Measurements from ENCODE around the gene CHPF2.

CHPF2 gene

DNA sequence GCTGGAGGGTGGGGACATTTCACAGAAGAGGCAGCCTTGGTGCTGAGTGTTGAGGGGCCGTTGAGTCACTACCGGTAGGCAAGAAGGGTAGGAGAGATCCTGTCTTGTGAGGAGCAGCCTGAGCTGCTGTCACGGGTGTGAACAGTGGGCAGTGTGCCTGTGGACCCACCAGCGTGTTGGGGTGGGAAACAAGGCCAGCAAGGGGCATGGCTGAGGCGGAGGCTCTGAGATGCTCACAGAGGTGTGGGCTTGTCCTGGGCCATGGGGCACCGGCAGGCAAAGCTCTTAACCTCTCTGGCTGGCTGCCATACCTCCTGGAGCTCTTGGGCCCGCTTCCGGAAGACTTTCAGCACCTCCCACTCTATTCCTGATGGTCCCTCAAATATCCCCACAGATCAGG is 49.8 kb downstream of the CHPF2 start:
- Histone ChIP-seq H3K79me2 (ENCODE audit: insufficient read depth, low read length) (no peaks in the 10 kb centered on the region), H3K36me3 (ENCODE audit: insufficient read depth, low read length) (no peaks in the 10 kb centered on the region), H3K4me2 (ENCODE audit: insufficient read depth, low read length) (no peak overlapping the region), H3K9me3 (ENCODE audit: insufficient read depth, low read length, severe bottlenecking) (no peaks in the 10 kb centered on the region), H3K4me3 (ENCODE audit: low read depth in 1 of 2, low read length in 2 of 2) (no peak overlapping the region), H3K27me3 (ENCODE audit: insufficient read depth, low read length, poor library complexity) (peaks cover 44% of the 10 kb centered on the region), H3K27ac (ENCODE audit: low read length) (no peak overlapping the region), H2AFZ (ENCODE audit: low read depth, low read length) (no peak overlapping the region), H4K20me1 (ENCODE audit: insufficient read depth, low read length) (0 out of 2 replicates have a peak, but pooled peaks cover 3% of the 10 kb centered on the region), H3K9ac (ENCODE audit: low read depth, low read length) (no peak overlapping the region), H3K4me1 (ENCODE audit: insufficient read depth, low read length) (peaks cover 3% of the 10 kb centered on the region; the same call in 1 of the 2 replicates)
- ATAC-seq (ENCODE audit: insufficient read depth, low read depth) (no peak), DNase-seq (no peak)
- TF ChIP-seq EZH2 (IDR thresholded peaks at IDR 0.05; ENCODE audit: borderline replicate concordance, low read depth, low read length, severe bottlenecking), result no peak
- TF ChIP-seq, protein P1, sequence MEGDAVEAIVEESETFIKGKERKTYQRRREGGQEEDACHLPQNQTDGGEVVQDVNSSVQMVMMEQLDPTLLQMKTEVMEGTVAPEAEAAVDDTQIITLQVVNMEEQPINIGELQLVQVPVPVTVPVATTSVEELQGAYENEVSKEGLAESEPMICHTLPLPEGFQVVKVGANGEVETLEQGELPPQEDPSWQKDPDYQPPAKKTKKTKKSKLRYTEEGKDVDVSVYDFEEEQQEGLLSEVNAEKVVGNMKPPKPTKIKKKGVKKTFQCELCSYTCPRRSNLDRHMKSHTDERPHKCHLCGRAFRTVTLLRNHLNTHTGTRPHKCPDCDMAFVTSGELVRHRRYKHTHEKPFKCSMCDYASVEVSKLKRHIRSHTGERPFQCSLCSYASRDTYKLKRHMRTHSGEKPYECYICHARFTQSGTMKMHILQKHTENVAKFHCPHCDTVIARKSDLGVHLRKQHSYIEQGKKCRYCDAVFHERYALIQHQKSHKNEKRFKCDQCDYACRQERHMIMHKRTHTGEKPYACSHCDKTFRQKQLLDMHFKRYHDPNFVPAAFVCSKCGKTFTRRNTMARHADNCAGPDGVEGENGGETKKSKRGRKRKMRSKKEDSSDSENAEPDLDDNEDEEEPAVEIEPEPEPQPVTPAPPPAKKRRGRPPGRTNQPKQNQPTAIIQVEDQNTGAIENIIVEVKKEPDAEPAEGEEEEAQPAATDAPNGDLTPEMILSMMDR (IDR thresholded peaks at IDR 0.05; ENCODE audit: borderline replicate concordance, extremely low read depth, low read length, poor library complexity, severe bottlenecking), result no peak

GRCh38 chr7:151283302-151283701 is 51.0 kb downstream of the CHPF2 start:
- no peaks in the 10 kb centered on the region for H3K79me2 ChIP-seq (ENCODE audit: insufficient read depth, low read length)
- H3K27me3 ChIP-seq (ENCODE audit: insufficient read depth, low read length, poor library complexity), result peaks cover 37% of the 10 kb centered on the region
- H3K4me3 ChIP-seq (ENCODE audit: low read depth in 1 of 2, low read length in 2 of 2), result no peak overlapping the region
- no peak for DNase-seq
- TF ChIP-seq, protein P1 (IDR thresholded peaks at IDR 0.05; ENCODE audit: borderline replicate concordance, extremely low read depth, low read length, poor library complexity, severe bottlenecking), result no peak
- no peak for TF ChIP-seq EZH2 (IDR thresholded peaks at IDR 0.05; ENCODE audit: borderline replicate concordance, low read depth, low read length, severe bottlenecking)
- no peaks in the 10 kb centered on the region for H4K20me1 ChIP-seq (ENCODE audit: insufficient read depth, low read length)
- H3K27ac ChIP-seq (ENCODE audit: low read length), result no peak overlapping the region
- H3K4me1 ChIP-seq (ENCODE audit: insufficient read depth, low read length), result no peaks in the 10 kb centered on the region
- no peaks in the 10 kb centered on the region for H3K36me3 ChIP-seq (ENCODE audit: insufficient read depth, low read length)
- no peak for ATAC-seq (ENCODE audit: insufficient read depth, low read depth)
- H3K9me3 ChIP-seq (ENCODE audit: insufficient read depth, low read length, severe bottlenecking), result no peaks in the 10 kb centered on the region
- no peak overlapping the region for H3K9ac ChIP-seq (ENCODE audit: low read depth, low read length)
- H2AFZ ChIP-seq (ENCODE audit: low read depth, low read length), result no peak overlapping the region
- H3K4me2 ChIP-seq (ENCODE audit: insufficient read depth, low read length), result no peak overlapping the region

- Histone ChIP-seq H4K20me1 (ENCODE audit: insufficient read depth, low read length) (no peaks in the 10 kb centered on the region), H3K36me3 (ENCODE audit: insufficient read depth, low read length) (no peaks in the 10 kb centered on the region), H3K4me1 (ENCODE audit: insufficient read depth, low read length) (no peaks in the 10 kb centered on the region), H3K9ac (ENCODE audit: low read depth, low read length) (no peak overlapping the region), H3K9me3 (ENCODE audit: insufficient read depth, low read length, severe bottlenecking) (no peaks in the 10 kb centered on the region), H3K4me2 (ENCODE audit: insufficient read depth, low read length) (no peak overlapping the region), H2AFZ (ENCODE audit: low read depth, low read length) (no peak overlapping the region), H3K27me3 (ENCODE audit: insufficient read depth, low read length, poor library complexity) (peaks cover 26% of the 10 kb centered on the region), H3K27ac (ENCODE audit: low read length) (no peak overlapping the region), H3K79me2 (ENCODE audit: insufficient read depth, low read length) (no peaks in the 10 kb centered on the region), H3K4me3 (ENCODE audit: low read depth in 1 of 2, low read length in 2 of 2) (no peak overlapping the region)
- no peak for TF ChIP-seq EZH2 (IDR thresholded peaks at IDR 0.05; ENCODE audit: borderline replicate concordance, low read depth, low read length, severe bottlenecking)
- TF ChIP-seq, protein P1 (IDR thresholded peaks at IDR 0.05; ENCODE audit: borderline replicate concordance, extremely low read depth, low read length, poor library complexity, severe bottlenecking), result no peak
- DNase-seq, result no peak
- no peak for ATAC-seq (ENCODE audit: insufficient read depth, low read depth)
Observed at GRCh38 chr7:151286148-151286547, 53.9 kb downstream of the CHPF2 start.

Data from DND-41 (cell line).